Right lobe of liver (tissue), 4 donors: ENCODE results near the gene SMIM5.

ENCODE experiments used
- CTCF ChIP-seq, 4 donors: fragments of 200-600 bp in 3 of 4; fragments of 450-650 bp in 1 of 4; IDR thresholded peaks; one replicate each; pipeline versions ENCODE4 v1.5.1 to v1.8.0; 2016 to 2022; ENCODE audit warnings: antibody characterized with exemption in 4 of 4, mild to moderate bottlenecking in 2 of 4
- POLR2A ChIP-seq: fragments of 450-650 bp; IDR thresholded peaks from one replicate; pipeline ENCODE4 v1.6.1; 2017; ENCODE audit warnings: antibody characterized with exemption, mild to moderate bottlenecking
- donor health status: DM: no; HTN: no; CAD: no.
- donor health status: DM: no; HTN: no; CAD: no.
- donor health status: DM: no; HTN: yes; CAD: no.

- TF ChIP-seq CTCF (IDR thresholded peaks at IDR 0.05) (no peak), POLR2A (no peak)
These were observed 2.9 kb upstream of the SMIM5 start for GRCh38 chr17:75630071-75630917.
